Peyer's patch (tissue), 4 donors: ENCODE measurements around the gene COMMD6.

Experiments used
- POLR2A ChIP-seq, 2 donors: fragments of 450-650 bp; IDR thresholded peaks; one replicate each; pipeline ENCODE4 v1.5.1; 2017; ENCODE audit warnings: antibody characterized with exemption in 2 of 2, mild to moderate bottlenecking in 2 of 2, moderate library complexity in 2 of 2
- TF ChIP-seq, protein P1 (sequence below), 6 experiments: fragments of 450-650 bp in 4 of 6; fragments of 200-600 bp in 2 of 6; sonication (generic) in 1 of 6; IDR thresholded peaks; one replicate each; pipeline ENCODE4 v1.5.1; 2017 to 2019; ENCODE audit warnings: antibody characterized with exemption in 6 of 6, mild to moderate bottlenecking in 3 of 6, moderate library complexity in 1 of 6

DNA sequence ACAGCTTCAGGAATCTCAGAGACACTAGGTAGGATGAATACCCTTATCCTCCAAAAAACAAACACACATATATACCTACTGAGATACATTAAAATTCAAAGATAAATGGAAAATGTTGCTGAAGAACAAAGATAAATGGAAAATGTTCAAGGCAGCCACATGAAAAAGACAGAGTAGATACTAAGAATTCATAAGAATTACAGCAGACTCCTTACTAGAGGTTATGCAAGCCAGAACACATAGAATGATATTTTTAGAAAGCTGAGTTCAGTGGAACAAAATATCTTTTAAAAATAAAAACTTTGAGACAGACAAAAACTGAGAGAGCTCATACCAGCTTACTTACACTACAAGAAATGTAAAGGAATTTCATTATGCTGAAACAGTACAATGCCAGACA, 47.5 kb upstream of the COMMD6 start:
- TF ChIP-seq, protein P1, sequence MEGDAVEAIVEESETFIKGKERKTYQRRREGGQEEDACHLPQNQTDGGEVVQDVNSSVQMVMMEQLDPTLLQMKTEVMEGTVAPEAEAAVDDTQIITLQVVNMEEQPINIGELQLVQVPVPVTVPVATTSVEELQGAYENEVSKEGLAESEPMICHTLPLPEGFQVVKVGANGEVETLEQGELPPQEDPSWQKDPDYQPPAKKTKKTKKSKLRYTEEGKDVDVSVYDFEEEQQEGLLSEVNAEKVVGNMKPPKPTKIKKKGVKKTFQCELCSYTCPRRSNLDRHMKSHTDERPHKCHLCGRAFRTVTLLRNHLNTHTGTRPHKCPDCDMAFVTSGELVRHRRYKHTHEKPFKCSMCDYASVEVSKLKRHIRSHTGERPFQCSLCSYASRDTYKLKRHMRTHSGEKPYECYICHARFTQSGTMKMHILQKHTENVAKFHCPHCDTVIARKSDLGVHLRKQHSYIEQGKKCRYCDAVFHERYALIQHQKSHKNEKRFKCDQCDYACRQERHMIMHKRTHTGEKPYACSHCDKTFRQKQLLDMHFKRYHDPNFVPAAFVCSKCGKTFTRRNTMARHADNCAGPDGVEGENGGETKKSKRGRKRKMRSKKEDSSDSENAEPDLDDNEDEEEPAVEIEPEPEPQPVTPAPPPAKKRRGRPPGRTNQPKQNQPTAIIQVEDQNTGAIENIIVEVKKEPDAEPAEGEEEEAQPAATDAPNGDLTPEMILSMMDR (IDR thresholded peaks at IDR 0.05), result no peak
- TF ChIP-seq POLR2A (IDR thresholded peaks at IDR 0.05), result no peak
